Measurements from ENCODE around the gene ALK. TPM values are rescaled to one million over a fixed set of nuclear protein-coding genes. Genes with fewer than 3 reads are reported as not detected.
"Not testable (repeated sequence)": the region's sequence is repeated elsewhere in the genome, so short reads cannot be mapped to it uniquely, and the experiment has no call there.

Gene ALK
- total RNA-seq, 4 donors from 2014 or later = 0.66 TPM; not detected in 3

DNA sequence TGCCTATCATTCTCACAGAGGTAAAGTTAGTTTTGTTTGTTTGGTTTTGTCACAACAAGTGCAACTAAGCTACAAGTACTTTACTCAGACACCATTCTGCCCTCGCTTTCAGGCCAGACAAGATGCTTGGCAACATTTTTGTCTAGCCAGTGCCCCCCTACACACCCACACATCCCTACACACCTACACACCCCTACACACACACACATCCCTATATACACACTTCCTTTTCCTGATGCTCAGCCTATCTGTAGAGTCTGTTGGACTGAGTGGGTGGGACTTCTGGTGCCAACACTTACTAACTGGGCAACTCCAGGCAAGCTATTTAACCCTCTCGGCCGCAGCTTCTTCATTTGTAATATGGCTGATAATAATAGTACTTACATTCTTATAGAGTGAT, 161.4 kb downstream of the ALK start:
- intact Hi-C loops (cut with DNase I; ENCODE audit: low total_unique reads) = no loop called here
- no peak for TF ChIP-seq POLR2A (IDR thresholded peaks at IDR 0.05)
- no peak for TF ChIP-seq CTCF (IDR thresholded peaks at IDR 0.05)
- no peak for DNase-seq (ENCODE audit: low spot score in 2 of 2)
- H3K4me3 ChIP-seq (ENCODE audit: low read depth, poor library complexity, severe bottlenecking) = no peak overlapping the region
- 85 to 98% methylated on average over 3 of the region's 3 CpGs for WGBS, 2 donors

GRCh38 chr2:29759360-29759759, 162.0 kb downstream of the ALK start:
- no peak for DNase-seq (ENCODE audit: low spot score in 2 of 2)
- intact Hi-C loops (cut with DNase I; ENCODE audit: low total_unique reads) = no loop called here
- no peak for TF ChIP-seq CTCF (IDR thresholded peaks at IDR 0.05)
- no peak for TF ChIP-seq POLR2A (IDR thresholded peaks at IDR 0.05)
- 82 to 85% methylated on average over 4 of the region's 4 CpGs for WGBS, 2 donors
- no peak overlapping the region for H3K4me3 ChIP-seq (ENCODE audit: low read depth, poor library complexity, severe bottlenecking)

- DNase-seq (ENCODE audit: low spot score in 2 of 2) = no peak
- WGBS, 2 donors = 82 to 83% methylated on average over 5 of the region's 5 CpGs
- TF ChIP-seq CTCF (IDR thresholded peaks at IDR 0.05) = no peak
- TF ChIP-seq POLR2A (IDR thresholded peaks at IDR 0.05) = no peak
- intact Hi-C loops (cut with DNase I; ENCODE audit: low total_unique reads) = no loop called here
- no peak overlapping the region for H3K4me3 ChIP-seq (ENCODE audit: low read depth, poor library complexity, severe bottlenecking)
Measured at GRCh38 chr2:29755829-29756228, 165.6 kb downstream of the ALK start.

- intact Hi-C loops (cut with DNase I; ENCODE audit: low total_unique reads) = no loop called here
- no peak for DNase-seq (ENCODE audit: low spot score in 2 of 2)
- WGBS, 2 donors = 85% methylated on average over 7 of the region's 7 CpGs
- no peak overlapping the region for H3K4me3 ChIP-seq (ENCODE audit: low read depth, poor library complexity, severe bottlenecking)
- TF ChIP-seq CTCF (IDR thresholded peaks at IDR 0.05) (no peak), POLR2A (IDR thresholded peaks at IDR 0.05) (no peak)
Measured at GRCh38 chr2:29755233-29755632, 166.2 kb downstream of the ALK start.

DNA sequence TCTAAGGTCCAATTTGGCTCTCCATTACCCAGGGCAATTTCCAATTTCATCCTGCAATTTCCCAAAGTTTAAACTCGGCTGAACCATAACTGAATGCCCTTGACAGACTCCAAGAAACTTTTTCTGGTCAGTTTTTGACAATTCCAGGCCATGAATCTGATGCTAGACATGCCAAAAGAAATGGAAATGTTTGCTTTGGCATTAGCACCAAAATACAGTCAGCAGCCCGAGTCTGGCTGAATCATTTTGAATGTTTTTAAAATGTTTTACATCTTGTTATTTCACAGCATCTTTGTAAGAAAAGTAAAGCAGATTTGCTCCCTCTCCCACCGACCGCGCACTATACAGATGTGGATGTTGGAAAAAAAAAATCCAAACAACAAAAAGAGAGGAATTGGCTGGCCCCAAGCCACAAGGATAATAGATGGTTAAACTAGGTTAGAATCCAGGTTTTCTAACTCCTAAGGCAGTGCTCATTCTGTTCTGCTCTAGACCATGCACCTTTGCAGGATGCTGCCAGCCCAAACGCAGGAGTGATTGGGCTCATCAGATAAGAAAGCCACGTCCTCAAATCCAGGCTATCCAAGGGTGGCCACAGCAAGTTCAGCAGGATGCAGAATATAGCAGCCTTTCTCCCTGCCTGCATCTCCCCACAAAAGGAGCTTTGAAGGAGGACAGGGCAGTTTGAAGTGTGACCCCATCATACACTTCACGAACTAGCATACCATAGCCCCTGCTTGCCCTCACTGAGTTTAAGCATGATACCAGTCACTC, 167.5 kb downstream of the ALK start:
- WGBS, 2 donors = 56 to 61% methylated on average over 8 of the region's 8 CpGs
- H3K4me3 ChIP-seq (ENCODE audit: low read depth, poor library complexity, severe bottlenecking) = no peak overlapping the region
- intact Hi-C loops (cut with DNase I; ENCODE audit: low total_unique reads) = no loop called here
- DNase-seq (ENCODE audit: low spot score in 2 of 2) = no peak
- no peak for TF ChIP-seq CTCF (IDR thresholded peaks at IDR 0.05)
- TF ChIP-seq POLR2A (IDR thresholded peaks at IDR 0.05) = no peak

GRCh38 chr2:29751390-29751789, 170.0 kb downstream of the ALK start:
- 86 to 89% methylated on average over 6 of the region's 6 CpGs for WGBS, 2 donors
- no peak overlapping the region for H3K4me3 ChIP-seq (ENCODE audit: low read depth, poor library complexity, severe bottlenecking)
- no peak for DNase-seq (ENCODE audit: low spot score in 2 of 2)
- intact Hi-C loops (cut with DNase I; ENCODE audit: low total_unique reads) = no loop called here
- TF ChIP-seq CTCF (IDR thresholded peaks at IDR 0.05) (no peak), POLR2A (IDR thresholded peaks at IDR 0.05) (no peak)

- intact Hi-C loops (cut with DNase I; ENCODE audit: low total_unique reads); H3K4me3 ChIP-seq (ENCODE audit: low read depth, poor library complexity, severe bottlenecking); DNase-seq (ENCODE audit: low spot score in 2 of 2): not testable (repeated sequence)
- WGBS, 2 donors = 86 to 96% methylated on average over 3 of the region's 3 CpGs
Measured at GRCh38 chr2:29750463-29750862, 170.9 kb downstream of the ALK start.
